GM12878 (cell line): ENCODE data around the gene ITGA2. TPM values are rescaled to one million over a fixed set of nuclear protein-coding genes. Genes with fewer than 3 reads are reported as not detected.

ENCODE experiments used
- ATAC-seq: fragments of 200-7000 bp; cut with Tn5 transposase; 3 replicates; pipeline ENCODE4 v1.9.1; 2020; ENCODE audit warnings: mild to moderate bottlenecking, moderate library complexity
- BruUV-seq: library from RNA; stranded (reverse); fragments of 400-500 nt; replicated peaks from 2 replicates; lab custom pipeline; 2021; lab: Mats Ljungman, UMichigan
- CTCF ChIA-PET: fragments of 300-600 bp; sonication (Branson Sonifier 250); formaldehyde crosslinking; extraction: SDS; loops from one replicate; lab custom pipeline; 2021; ENCODE audit warnings: inconsistent platforms; lab: Yijun Ruan, JAX
- POLR2A ChIA-PET: fragments of 350-600 bp; formaldehyde crosslinking; extraction: SDS; loops from one replicate; lab custom pipeline; 2021; ENCODE audit warnings: inconsistent platforms; lab: Charles Lee
- RAD21 ChIA-PET: fragments of 300-600 bp; sonication (Branson Sonifier 250); formaldehyde crosslinking; loops from one replicate; lab custom pipeline; 2023; ENCODE audit warnings: antibody characterized with exemption; ENCODE audit not compliant: unreplicated experiment; lab: Charles Lee
- SMC1A ChIA-PET: fragments of 300-600 bp; sonication (Branson Sonifier 250); formaldehyde crosslinking; loops from one replicate; lab custom pipeline; 2023; ENCODE audit not compliant: unreplicated experiment, uncharacterized antibody; lab: Charles Lee
- DNase-seq: peaks from one replicate; pipeline ENCODE4 v3.0.0-alpha.2; 2011; ENCODE audit warnings: low read depth, low spot score
- FAIRE-seq: peaks from 3 replicates; lab custom pipeline; 2011; peaks lifted over from hg19 to GRCh38; lab: Jason Lieb, UNC
- H2AFZ ChIP-seq: 2 replicates; pipeline ENCODE4 v1.6.0; 2011; ENCODE audit warnings: low read depth, low read length, control low read depth; ENCODE audit not compliant: control insufficient read depth
- H3K27ac ChIP-seq: 2 replicates; pipeline ENCODE4 v1.5.1; 2011; ENCODE audit warnings: control low read depth; ENCODE audit not compliant: control insufficient read depth, insufficient read depth
- H3K27me3 ChIP-seq, 2 experiments: replicated peaks in 1 of 2; 2 replicates each; pipeline versions ENCODE4 v1.6.0 to v1.6.1; 2011; ENCODE audit warnings: low read length in 1 of 2; ENCODE audit not compliant: control insufficient read depth in 2 of 2, insufficient read depth in 2 of 2
- H3K36me3 ChIP-seq, 2 experiments: 2 replicates each; pipeline ENCODE4 v1.5.1; 2011; ENCODE audit warnings: low read length in 1 of 2; ENCODE audit not compliant: control insufficient read depth in 2 of 2, insufficient read depth in 2 of 2
- H3K4me1 ChIP-seq: 2 replicates; pipeline ENCODE4 v1.6.1; 2011; ENCODE audit warnings: mild to moderate bottlenecking, low read length, moderate library complexity, mixed read lengths; ENCODE audit not compliant: control insufficient read depth, insufficient read depth
- H3K4me2 ChIP-seq: 2 replicates; pipeline ENCODE4 v1.6.0; 2011; ENCODE audit warnings: control low read depth; ENCODE audit not compliant: control insufficient read depth, insufficient read depth
- H3K4me3 ChIP-seq: fragments of 200-600 bp; sonication (generic); 2 replicates; pipeline ENCODE4 v1.5.1; 2016
- H3K79me2 ChIP-seq: 2 replicates; pipeline ENCODE4 v1.6.0; 2011; ENCODE audit warnings: low read length; ENCODE audit not compliant: control insufficient read depth, insufficient read depth
- H3K9ac ChIP-seq: 2 replicates; pipeline ENCODE4 v1.8.0; 2011; ENCODE audit warnings: low read length, control low read depth, mixed read lengths; ENCODE audit not compliant: control insufficient read depth, insufficient read depth
- H3K9me3 ChIP-seq: replicated peaks from 3 replicates; pipeline ENCODE4 v1.5.1; 2011; ENCODE audit warnings: mild to moderate bottlenecking, low read length; ENCODE audit not compliant: control insufficient read depth, insufficient read depth
- H4K20me1 ChIP-seq: 2 replicates; pipeline ENCODE4 v1.6.0; 2011; ENCODE audit not compliant: control insufficient read depth, insufficient read depth
- CEBPB ChIP-seq, 2 experiments: fragments of 150-350 bp in 1 of 2; IDR thresholded peaks; 2 replicates each; pipeline ENCODE4 v1.6.1; 2012 to 2014; ENCODE audit warnings: low read depth in 2 of 2, low read length in 2 of 2, borderline replicate concordance in 1 of 2, inconsistent platforms in 1 of 2
- CHD4 ChIP-seq: fragments of 200-600 bp; sonication (generic); IDR thresholded peaks from 2 replicates; pipeline ENCODE4 v1.6.1; 2016; ENCODE audit warnings: mild to moderate bottlenecking
- EED ChIP-seq: sonication (generic); IDR thresholded peaks from 2 replicates; pipeline ENCODE4 v1.6.1; 2016; ENCODE audit warnings: antibody characterized with exemption, low read depth
- FOXK2 ChIP-seq: fragments of 450-650 bp; IDR thresholded peaks from 2 replicates; pipeline ENCODE4 v1.6.1; 2017; ENCODE audit warnings: mild to moderate bottlenecking, moderate library complexity
- FOXM1 ChIP-seq: IDR thresholded peaks from 2 replicates; pipeline ENCODE4 v1.6.1; 2012; ENCODE audit warnings: low read depth, mild to moderate bottlenecking, inconsistent platforms, low read length, moderate library complexity
- GATAD2B ChIP-seq: fragments of 450-650 bp; conservative IDR thresholded peaks from 2 replicates; pipeline ENCODE4 v1.6.1; 2017; ENCODE audit warnings: low read depth, mild to moderate bottlenecking, moderate library complexity
- IKZF2 ChIP-seq, 2 experiments: fragments of 450-650 bp; IDR thresholded peaks; 2 replicates each; pipeline ENCODE4 v1.6.1; 2017; ENCODE audit warnings: mild to moderate bottlenecking in 2 of 2, moderate library complexity in 2 of 2
- IRF4 ChIP-seq: IDR thresholded peaks from 2 replicates; pipeline ENCODE4 v1.6.1; 2011; ENCODE audit warnings: low read depth, low read length
- JUNB ChIP-seq: IDR thresholded peaks from 2 replicates; pipeline ENCODE4 v1.6.1; 2016; ENCODE audit warnings: antibody characterized with exemption, mild to moderate bottlenecking
- MEF2A ChIP-seq: IDR thresholded peaks from 2 replicates; pipeline ENCODE4 v1.6.1; 2011; ENCODE audit warnings: low read depth, mild to moderate bottlenecking, low read length, moderate library complexity; ENCODE audit not compliant: insufficient read depth
- NFIC ChIP-seq: IDR thresholded peaks from 2 replicates; pipeline ENCODE4 v1.6.1; 2012; ENCODE audit warnings: low read depth, mild to moderate bottlenecking, inconsistent platforms, low read length, moderate library complexity
- NFYB ChIP-seq: IDR thresholded peaks from 2 replicates; pipeline ENCODE4 v1.6.1; 2011; ENCODE audit warnings: low read depth, mild to moderate bottlenecking, low read length, improper control_type of control experiment, moderate library complexity; ENCODE audit not compliant: insufficient read depth
- RUNX3 ChIP-seq: IDR thresholded peaks from 2 replicates; pipeline ENCODE4 v1.6.1; 2012; ENCODE audit warnings: low read length, inconsistent platforms
- STAT1 ChIP-seq: fragments of 450-650 bp; conservative IDR thresholded peaks from 2 replicates; pipeline ENCODE4 v1.6.1; 2014; ENCODE audit warnings: antibody characterized with exemption, mild to moderate bottlenecking
- SUZ12 ChIP-seq: fragments of 200-600 bp; sonication (generic); IDR thresholded peaks from one replicate; pipeline ENCODE4 v1.6.1; 2018; ENCODE audit warnings: antibody characterized with exemption, mild to moderate bottlenecking; ENCODE audit not compliant: unreplicated experiment
- TBL1XR1 ChIP-seq: IDR thresholded peaks from 2 replicates; pipeline ENCODE4 v1.6.1; 2012; ENCODE audit warnings: low read depth, low read length, improper control_type of control experiment
- TCF12 ChIP-seq: IDR thresholded peaks from 2 replicates; pipeline ENCODE4 v1.6.1; 2011; ENCODE audit warnings: low read depth, mild to moderate bottlenecking, low read length
- WRNIP1 ChIP-seq: IDR thresholded peaks from 2 replicates; pipeline ENCODE4 v1.6.1; 2011; ENCODE audit warnings: low read depth, low read length, improper control_type of control experiment, borderline replicate concordance
- ZNF24 ChIP-seq: fragments of 450-650 bp; IDR thresholded peaks from 2 replicates; pipeline ENCODE4 v1.6.1; 2017; ENCODE audit warnings: antibody characterized with exemption, mild to moderate bottlenecking
- WGBS: methylation state at CpG from one replicate; pipeline ENCODE4 v1.1.6; 2016; ENCODE audit warnings: low lambda C conversion rate; ENCODE audit not compliant: insufficient replicate concordance, insufficient coverage; ENCODE audit errors: missing lambda C conversion rate; 5-methylcytosine and 5-hydroxymethylcytosine counted together
- in situ Hi-C: fragments of 300-500 bp; cut with MboI; formaldehyde crosslinking; loops from 9 replicates; pipeline ENCODE4 v1.14.3; 2018; ENCODE audit warnings: mixed read lengths
- intact Hi-C: fragments of 100-400 bp; cut with micrococcal nuclease; formaldehyde crosslinking; loops from one replicate; pipeline ENCODE4 v1.14.2; 2022; ENCODE audit not compliant: unreplicated experiment
- polyA plus RNA-seq, 11 experiments: library from polyadenylated mRNA; depleted of rRNA in 4 of 11; unstranded in 6 of 11; stranded (reverse) in 5 of 11; fragments of >200 nt; fragmentation: Nextera tagmentation in 4 of 11; fragmentation: Illumina TruSeq in 1 of 11; extraction: Ambion mirVana in 4 of 11; extraction: Trizol in 1 of 11; gene quantifications; 1 replicate in 1 of 11; 2 replicates in 10 of 11; pipeline versions ENCODE4 v1.2.1 to v1.2.3, GENCODE V29; 2011 to 2016; ENCODE audit warnings: inconsistent platforms in 2 of 11, missing spikeins in 2 of 11, low read depth in 1 of 11
- total RNA-seq, 4 experiments: library from RNA; depleted of rRNA in 3 of 4; stranded (reverse); fragments of >200 nt in 3 of 4; fragmentation: Illumina TruSeq in 1 of 4; extraction: Trizol in 1 of 4; gene quantifications; 2 replicates each; pipeline versions ENCODE4 v1.2.1 to v1.2.3, GENCODE V29; 2013 to 2021
- TF ChIP-seq, protein P1 (sequence below): IDR thresholded peaks from 2 replicates; pipeline ENCODE4 v1.6.1; 2011; ENCODE audit warnings: low read depth, mild to moderate bottlenecking, low read length, moderate library complexity, borderline replicate concordance; ENCODE audit errors: extremely low read depth
- TF ChIP-seq, protein P2 (sequence below): IDR thresholded peaks from 2 replicates; pipeline ENCODE4 v1.6.1; 2012; ENCODE audit warnings: low read length, inconsistent platforms
- TF ChIP-seq, protein P3 (sequence below): fragments of 450-650 bp; IDR thresholded peaks from 2 replicates; pipeline ENCODE4 v1.6.1; 2018; ENCODE audit warnings: borderline replicate concordance, mild to moderate bottlenecking; ENCODE audit not compliant: partially characterized antibody

Gene ITGA2
- total and polyA plus RNA-seq, 10 of the 15 experiments (the other 5 are each of a cell fraction or from before 2014, with no cell fraction given): under 0.01 to 0.13 (median 0.03) TPM; not detected in 6

DNA sequence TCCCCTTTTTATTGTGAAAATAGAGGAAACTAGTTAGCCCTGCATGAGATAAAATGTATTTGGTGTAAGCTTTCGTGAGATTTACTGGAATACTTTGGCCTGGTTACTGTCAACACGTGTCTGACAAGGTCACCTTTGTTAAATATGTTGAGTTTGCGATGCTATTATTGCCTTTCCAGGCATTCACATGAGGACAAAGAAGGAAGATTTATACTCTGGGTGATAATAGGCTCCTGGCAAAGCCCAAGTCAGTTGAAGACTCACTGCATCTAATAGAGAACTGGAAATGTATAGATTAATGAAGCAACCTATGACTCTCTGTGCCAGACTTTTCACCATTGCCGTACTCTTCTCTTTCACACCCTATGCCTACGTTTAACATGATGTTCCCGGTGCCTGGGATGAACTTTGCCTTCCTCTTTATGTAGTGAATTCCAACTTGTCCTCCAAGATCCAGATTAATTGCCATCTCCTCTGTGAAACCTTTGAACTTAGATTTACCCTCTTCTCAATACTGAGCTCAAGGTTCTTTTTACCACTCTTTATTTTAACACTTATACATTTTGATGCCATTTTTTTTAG lies 33.9 kb downstream of the ITGA2 start (continued):
- no peak for TF ChIP-seq TBL1XR1
- TF ChIP-seq, protein P1, sequence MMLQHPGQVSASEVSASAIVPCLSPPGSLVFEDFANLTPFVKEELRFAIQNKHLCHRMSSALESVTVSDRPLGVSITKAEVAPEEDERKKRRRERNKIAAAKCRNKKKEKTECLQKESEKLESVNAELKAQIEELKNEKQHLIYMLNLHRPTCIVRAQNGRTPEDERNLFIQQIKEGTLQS: no peak

DNA sequence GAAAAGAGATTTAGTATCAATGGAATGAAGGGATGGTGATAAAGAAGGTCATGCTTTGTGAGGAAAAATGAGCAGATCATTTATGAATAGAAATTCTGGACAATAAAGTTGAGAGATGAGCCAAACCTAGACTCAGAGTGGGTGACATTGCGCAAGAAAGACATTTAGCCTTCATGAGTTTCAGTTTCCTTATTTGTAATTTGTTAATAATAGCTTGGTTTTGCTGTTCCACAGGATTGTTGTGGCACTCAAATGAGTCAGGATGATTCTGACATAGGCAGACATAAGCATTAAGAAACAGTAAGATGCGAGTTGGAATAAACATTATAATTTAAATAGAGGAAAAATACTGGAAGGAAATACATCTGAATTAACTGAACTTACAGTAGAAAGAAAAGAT lies 34.8 kb downstream of the ITGA2 start:
- RAD21 ChIA-PET: no interaction called here
- no peak for FAIRE-seq
- in situ Hi-C loops: no loop called here
- TF ChIP-seq IKZF2 (IDR thresholded peaks at IDR 0.05) (no peak), FOXM1 (no peak), STAT1 (no peak), ZNF24 (no peak), MEF2A (peak; percentile 73), WRNIP1 (no peak), RUNX3 (peak; percentile 52), GATAD2B (no peak), NFIC (peak; percentile 66; the same call in 1 of the 2 replicates), CHD4 (no peak), SUZ12 (no peak), EED (0 out of 2 replicates have a peak, but pooled peaks have one; percentile 26), CEBPB (IDR thresholded peaks at IDR 0.05; ENCODE audit: borderline replicate concordance in 1 of 2, low read depth in 2 of 2, low read length in 2 of 2) (peak; percentile 87 to 92), TCF12 (no peak), IRF4 (peak; percentile 68; the same call in 1 of the 2 replicates), NFYB (no peak), FOXK2 (no peak), JUNB (peak; percentile 84)
- TF ChIP-seq, protein P2, sequence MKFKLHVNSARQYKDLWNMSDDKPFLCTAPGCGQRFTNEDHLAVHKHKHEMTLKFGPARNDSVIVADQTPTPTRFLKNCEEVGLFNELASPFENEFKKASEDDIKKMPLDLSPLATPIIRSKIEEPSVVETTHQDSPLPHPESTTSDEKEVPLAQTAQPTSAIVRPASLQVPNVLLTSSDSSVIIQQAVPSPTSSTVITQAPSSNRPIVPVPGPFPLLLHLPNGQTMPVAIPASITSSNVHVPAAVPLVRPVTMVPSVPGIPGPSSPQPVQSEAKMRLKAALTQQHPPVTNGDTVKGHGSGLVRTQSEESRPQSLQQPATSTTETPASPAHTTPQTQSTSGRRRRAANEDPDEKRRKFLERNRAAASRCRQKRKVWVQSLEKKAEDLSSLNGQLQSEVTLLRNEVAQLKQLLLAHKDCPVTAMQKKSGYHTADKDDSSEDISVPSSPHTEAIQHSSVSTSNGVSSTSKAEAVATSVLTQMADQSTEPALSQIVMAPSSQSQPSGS: peak; percentile 46; the same call in 1 of the 2 replicates
- TF ChIP-seq, protein P3, sequence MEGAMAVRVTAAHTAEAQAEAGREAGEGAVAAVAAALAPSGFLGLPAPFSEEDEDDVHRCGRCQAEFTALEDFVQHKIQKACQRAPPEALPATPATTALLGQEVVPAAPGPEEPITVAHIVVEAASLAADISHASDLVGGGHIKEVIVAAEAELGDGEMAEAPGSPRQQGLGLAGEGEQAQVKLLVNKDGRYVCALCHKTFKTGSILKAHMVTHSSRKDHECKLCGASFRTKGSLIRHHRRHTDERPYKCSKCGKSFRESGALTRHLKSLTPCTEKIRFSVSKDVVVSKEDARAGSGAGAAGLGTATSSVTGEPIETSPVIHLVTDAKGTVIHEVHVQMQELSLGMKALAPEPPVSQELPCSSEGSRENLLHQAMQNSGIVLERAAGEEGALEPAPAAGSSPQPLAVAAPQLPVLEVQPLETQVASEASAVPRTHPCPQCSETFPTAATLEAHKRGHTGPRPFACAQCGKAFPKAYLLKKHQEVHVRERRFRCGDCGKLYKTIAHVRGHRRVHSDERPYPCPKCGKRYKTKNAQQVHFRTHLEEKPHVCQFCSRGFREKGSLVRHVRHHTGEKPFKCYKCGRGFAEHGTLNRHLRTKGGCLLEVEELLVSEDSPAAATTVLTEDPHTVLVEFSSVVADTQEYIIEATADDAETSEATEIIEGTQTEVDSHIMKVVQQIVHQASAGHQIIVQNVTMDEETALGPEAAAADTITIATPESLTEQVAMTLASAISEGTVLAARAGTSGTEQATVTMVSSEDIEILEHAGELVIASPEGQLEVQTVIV: no peak

More for the DNA sequence above, 34.8 kb downstream of the ITGA2 start:
- Histone ChIP-seq H2AFZ (no peak overlapping the region), H3K4me1 (no peaks in the 10 kb centered on the region), H3K79me2 (no peaks in the 10 kb centered on the region), H4K20me1 (no peaks in the 10 kb centered on the region), H3K4me2 (no peak overlapping the region), H3K27ac (no peak overlapping the region), H3K4me3 (no peak overlapping the region), H3K36me3 (no peaks in the 10 kb centered on the region), H3K9me3 (no peaks in the 10 kb centered on the region), H3K9ac (no peak overlapping the region), H3K27me3 (no peaks in the 10 kb centered on the region; a peak in 2 of 4 replicates)
- intact Hi-C loops: no loop called here
- ATAC-seq (peak; percentile 54), DNase-seq (no peak)
- SMC1A ChIA-PET: no interaction called here
- WGBS: 0% methylated on average over 2 of the region's 2 CpGs
- POLR2A ChIA-PET: no interaction called here
- CTCF ChIA-PET: interaction anchor here (0.6 to 1.9 kb wide), 5 partner anchors 11 to 724 kb away, joined by 3 to 7 read pairs (median 4); no protein-coding TSS in a partner anchor
- BruUV-seq: no TSS peak
